HCT116 (cell line): ENCODE measurements around the gene DOCK1. TPM values are rescaled to one million over a fixed set of nuclear protein-coding genes. Genes with fewer than 3 reads are reported as not detected.

Experiments used
- ATAC-seq: fragments of 200-7000 bp; cut with Tn5 transposase; 2 replicates; pipeline ENCODE4 v1.9.1; 2020; ENCODE audit warnings: mild to moderate bottlenecking, moderate library complexity
- BruUV-seq: library from RNA; stranded (reverse); fragments of 400-500 nt; replicated peaks from 2 replicates; lab custom pipeline; 2021; lab: Mats Ljungman, UMichigan
- CTCF ChIA-PET: fragments of 300-600 bp; sonication (Branson Sonifier 250); formaldehyde crosslinking; loops from one replicate; lab custom pipeline; 2021; ENCODE audit warnings: antibody characterized with exemption; lab: Charles Lee
- POLR2A ChIA-PET: fragments of 300-600, 350-600 bp; sonication (Branson Sonifier 250); formaldehyde crosslinking; loops from one replicate; lab custom pipeline; 2021; ENCODE audit warnings: antibody characterized with exemption; lab: Charles Lee
- RAD21 ChIA-PET, 2 experiments: fragments of 300-600 bp; sonication (Branson Sonifier 250); formaldehyde crosslinking; loops; one replicate each; lab custom pipeline; 2023; ENCODE audit warnings: low total read pairs in 2 of 2; ENCODE audit not compliant: uncharacterized antibody in 2 of 2, unreplicated experiment in 2 of 2, low non-redundant PET in 1 of 2; lab: Charles Lee
- DNase-seq: peaks from one replicate; pipeline ENCODE4 v3.0.0-alpha.2; 2010; ENCODE audit warnings: low read depth, low spot score
- H2AFZ ChIP-seq: fragments of 200-600 bp; shearing (Covaris generic), sonication (generic); 2 replicates; pipeline ENCODE4 v1.6.1; 2017; ENCODE audit warnings: low read depth, mixed run types, mixed read lengths, antibody characterized with exemption, low read length; ENCODE audit not compliant: poor library complexity, severe bottlenecking
- H3K27ac ChIP-seq: 2 replicates; pipeline ENCODE4 v1.5.1; 2012; ENCODE audit warnings: low read depth, low read length
- H3K27me3 ChIP-seq: fragments of 200-600 bp; sonication (generic); 2 replicates; pipeline ENCODE4 v1.6.1; 2016; ENCODE audit warnings: mixed run types, low read length, mixed read lengths; ENCODE audit not compliant: insufficient read depth
- H3K36me3 ChIP-seq, 2 experiments: fragments of 200-500 bp in 1 of 2; fragments of 200-600 bp in 1 of 2; sonication (Bioruptor generic) in 1 of 2; sonication (generic) in 1 of 2; 2 replicates each; pipeline versions ENCODE4 v1.5.1 to v1.6.1; 2014 to 2016; ENCODE audit warnings: low read length in 2 of 2, inconsistent platforms in 1 of 2, mixed read lengths in 1 of 2, mixed run types in 1 of 2; ENCODE audit not compliant: insufficient read depth in 2 of 2, control insufficient read depth in 1 of 2
- H3K4me1 ChIP-seq, 2 experiments: fragments of 200-600 bp in 1 of 2; sonication (generic) in 1 of 2; 2 replicates each; pipeline versions ENCODE4 v1.5.1 to v1.6.1; 2012 to 2017; ENCODE audit warnings: low read length in 2 of 2, inconsistent platforms in 1 of 2, mild to moderate bottlenecking in 1 of 2, mixed read lengths in 1 of 2, mixed run types in 1 of 2, moderate library complexity in 1 of 2; ENCODE audit not compliant: insufficient read depth in 2 of 2, control insufficient read depth in 1 of 2
- H3K4me2 ChIP-seq: fragments of 200-600 bp; sonication (generic); 2 replicates; pipeline ENCODE4 v1.6.1; 2017; ENCODE audit warnings: mixed run types, low read length, mixed read lengths
- H3K4me3 ChIP-seq, 2 experiments: fragments of 200-600 bp in 1 of 2; sonication (generic) in 1 of 2; replicated peaks in 1 of 2; 2 replicates each; pipeline ENCODE4 v1.5.1; 2011 to 2016; ENCODE audit warnings: low read length in 2 of 2, control low read depth in 1 of 2, low read depth in 1 of 2, mild to moderate bottlenecking in 1 of 2, mixed read lengths in 1 of 2, mixed run types in 1 of 2
- H3K79me2 ChIP-seq: fragments of 200-600 bp; sonication (generic); 2 replicates; pipeline ENCODE4 v1.6.1; 2017; ENCODE audit warnings: mild to moderate bottlenecking, mixed run types, low read length, moderate library complexity, mixed read lengths; ENCODE audit not compliant: insufficient read depth
- H3K9ac ChIP-seq: fragments of 200-600 bp; sonication (generic); 2 replicates; pipeline ENCODE4 v1.6.1; 2016; ENCODE audit warnings: low read length, mixed read lengths
- H3K9me2 ChIP-seq: fragments of 200-600 bp; sonication (generic), shearing (Covaris generic); 2 replicates; pipeline ENCODE4 v1.6.1; 2017; ENCODE audit warnings: mixed run types, mild to moderate bottlenecking, moderate library complexity; ENCODE audit not compliant: insufficient read depth
- H3K9me3 ChIP-seq, 2 experiments: fragments of 200-500 bp in 1 of 2; fragments of 200-600 bp in 1 of 2; sonication (Bioruptor generic) in 1 of 2; sonication (generic) in 1 of 2; 2 replicates each; pipeline ENCODE4 v1.6.1; 2014 to 2017; ENCODE audit warnings: low read length in 2 of 2, mixed read lengths in 2 of 2, inconsistent platforms in 1 of 2, low read depth in 1 of 2, mild to moderate bottlenecking in 1 of 2, mixed run types in 1 of 2, moderate library complexity in 1 of 2; ENCODE audit not compliant: control insufficient read depth in 1 of 2, insufficient read depth in 1 of 2
- H4K20me1 ChIP-seq: fragments of 200-600 bp; sonication (generic), shearing (Covaris generic); 2 replicates; pipeline ENCODE4 v1.6.1; 2017; ENCODE audit warnings: mixed run types, mild to moderate bottlenecking, moderate library complexity; ENCODE audit not compliant: insufficient read depth
- ATF3 ChIP-seq: IDR thresholded peaks from 2 replicates; pipeline ENCODE4 v1.6.1; 2012
- CTCF ChIP-seq, 3 experiments: fragments of 200-600 bp in 1 of 3; sonication (generic) in 1 of 3; IDR thresholded peaks in 2 of 3; conservative IDR thresholded peaks in 1 of 3; 2 replicates each; pipeline ENCODE4 v1.5.1; 2012 to 2017; ENCODE audit warnings: low read depth in 2 of 3, low read length in 2 of 3, antibody characterized with exemption in 1 of 3, borderline replicate concordance in 1 of 3, control low read depth in 1 of 3, mild to moderate bottlenecking in 1 of 3, mixed read lengths in 1 of 3, mixed run types in 1 of 3, moderate library complexity in 1 of 3; ENCODE audit not compliant: insufficient read depth in 1 of 3
- ELF1 ChIP-seq: IDR thresholded peaks from 2 replicates; pipeline ENCODE4 v1.6.1; 2012; ENCODE audit warnings: low read depth, borderline replicate concordance
- EZH2phosphoT487 ChIP-seq: fragments of 200-600 bp; IDR thresholded peaks from 2 replicates; pipeline ENCODE4 v1.6.1; 2018; ENCODE audit warnings: antibody characterized with exemption, borderline replicate concordance
- FOSL1 ChIP-seq: IDR thresholded peaks from 2 replicates; pipeline ENCODE4 v1.6.1; 2012; ENCODE audit warnings: low read depth
- JUND ChIP-seq: IDR thresholded peaks from 2 replicates; pipeline ENCODE4 v1.6.1; 2012
- POLR2A ChIP-seq: IDR thresholded peaks from 2 replicates; pipeline ENCODE4 v1.7.0; 2011; ENCODE audit warnings: borderline replicate concordance; ENCODE audit not compliant: insufficient read depth, insufficient read length; ENCODE audit errors: extremely low read depth
- POLR2AphosphoS5 ChIP-seq: IDR thresholded peaks from 2 replicates; pipeline ENCODE4 v1.6.1; 2011; ENCODE audit warnings: mild to moderate bottlenecking, low read depth, low read length, moderate library complexity
- RAD21 ChIP-seq: IDR thresholded peaks from 2 replicates; pipeline ENCODE4 v1.6.1; 2012; ENCODE audit warnings: low read depth, mild to moderate bottlenecking
- SIN3A ChIP-seq: IDR thresholded peaks from 2 replicates; pipeline ENCODE4 v1.6.1; 2012; ENCODE audit warnings: low read depth
- SRF ChIP-seq: IDR thresholded peaks from 2 replicates; pipeline ENCODE4 v1.6.1; 2012; ENCODE audit warnings: low read depth
- TCF7L2 ChIP-seq: IDR thresholded peaks from 2 replicates; pipeline ENCODE4 v1.7.0; 2011; ENCODE audit warnings: borderline replicate concordance, inconsistent platforms; ENCODE audit not compliant: insufficient read depth, insufficient read length; ENCODE audit errors: extremely low read depth
- YY1 ChIP-seq: IDR thresholded peaks from 2 replicates; pipeline ENCODE4 v1.6.1; 2011; ENCODE audit warnings: low read length, low read depth, moderate library complexity, mild to moderate bottlenecking; ENCODE audit not compliant: insufficient replicate concordance; ENCODE audit errors: extremely low read depth
- ZBTB33 ChIP-seq: IDR thresholded peaks from 2 replicates; pipeline ENCODE4 v1.6.1; 2011; ENCODE audit warnings: mild to moderate bottlenecking, low read length, moderate library complexity; ENCODE audit not compliant: insufficient replicate concordance; ENCODE audit errors: extremely low read depth
- ZFX ChIP-seq: fragments of 450-650 bp; IDR thresholded peaks from 2 replicates; pipeline ENCODE4 v1.6.1; 2017
- intact Hi-C: fragments of 100-400 bp; cut with micrococcal nuclease; formaldehyde crosslinking; loops from 2 replicates; pipeline ENCODE4 v1.10.0; 2022
- total RNA-seq: library from RNA; stranded (reverse); gene quantifications from one replicate; pipeline ENCODE4 v1.2.1, GENCODE V29; 2021; ENCODE audit not compliant: unreplicated experiment

DOCK1 gene
- total RNA-seq, 1 experiment from 2014 or later, result 46.5 TPM

GRCh38 chr10:127157089-127157488 is 251.9 kb downstream of the DOCK1 start:
- H3K9me2 ChIP-seq, result no peaks in the 10 kb centered on the region
- BruUV-seq, result no TSS peak
- intact Hi-C loops, result no loop called here
- no peak overlapping the region for H3K9ac ChIP-seq
- no peak overlapping the region for H3K4me2 ChIP-seq
- H2AFZ ChIP-seq, result no peak overlapping the region
- ChIA-PET POLR2A (no interaction called here), RAD21 (no interaction called here), CTCF (no interaction called here)
- peaks cover 4% of the 10 kb centered on the region; the same call in 1 of the 2 replicates for H4K20me1 ChIP-seq
- H3K36me3 ChIP-seq, result no peaks in the 10 kb centered on the region
- no peaks in the 10 kb centered on the region for H3K27me3 ChIP-seq
- H3K4me1 ChIP-seq, result no peaks in the 10 kb centered on the region
- ATAC-seq (no peak), DNase-seq (no peak)
- H3K4me3 ChIP-seq, result no peak overlapping the region
- H3K79me2 ChIP-seq, result no peaks in the 10 kb centered on the region
- no peaks in the 10 kb centered on the region for H3K9me3 ChIP-seq
- H3K27ac ChIP-seq, result no peak overlapping the region
- no peak for TF ChIP-seq POLR2A
- no peak for TF ChIP-seq POLR2AphosphoS5
- no peak for TF ChIP-seq SIN3A
- TF ChIP-seq TCF7L2, result no peak
- TF ChIP-seq, all 23 proteins: peak for 0

- RAD21 ChIA-PET, result no interaction called here
- no peak for DNase-seq
- H3K9ac ChIP-seq, result no peak overlapping the region
- no peak overlapping the region for H3K27ac ChIP-seq
- H2AFZ ChIP-seq, result no peak overlapping the region
- H3K9me3 ChIP-seq, result no peaks in the 10 kb centered on the region
- H3K27me3 ChIP-seq, result no peaks in the 10 kb centered on the region
- no peaks in the 10 kb centered on the region for H3K79me2 ChIP-seq
- intact Hi-C loops, result no loop called here
- no peak overlapping the region for H3K4me3 ChIP-seq
- H3K9me2 ChIP-seq, result no peaks in the 10 kb centered on the region
- no peaks in the 10 kb centered on the region for H3K4me1 ChIP-seq
- no peaks in the 10 kb centered on the region for H3K36me3 ChIP-seq
- ATAC-seq, result no peak
- CTCF ChIA-PET, result no interaction called here
- peaks cover 4% of the 10 kb centered on the region; the same call in 1 of the 2 replicates for H4K20me1 ChIP-seq
- BruUV-seq, result no TSS peak
- POLR2A ChIA-PET, result no interaction called here
- no peak overlapping the region for H3K4me2 ChIP-seq
- TF ChIP-seq JUND (no peak), ZFX (no peak), POLR2A (no peak), SRF (no peak), YY1 (no peak), ELF1 (no peak), EZH2phosphoT487 (no peak), ZBTB33 (no peak), SIN3A (no peak; the same call in 1 of the 2 replicates), TCF7L2 (no peak), ATF3 (no peak), CTCF (IDR thresholded peaks at IDR 0.05 in 2 of 3, conservative IDR thresholded peaks at IDR 0.05 in 1 of 3; ENCODE audit: borderline replicate concordance in 1 of 3, insufficient read depth in 1 of 3, low read depth in 2 of 3, low read length in 2 of 3) (no peak), RAD21 (no peak), FOSL1 (no peak)
Observed at GRCh38 chr10:127157506-127158200, 252.4 kb downstream of the DOCK1 start.
